Cardiac muscle cell (in vitro differentiated cells and primary cell): Measurements from ENCODE around the gene CST8. TPM values are rescaled to one million over a fixed set of nuclear protein-coding genes. Genes with fewer than 3 reads are reported as not detected.
"Not testable (repeated sequence)": the region's sequence is repeated elsewhere in the genome, so short reads cannot be mapped to it uniquely, and the experiment has no call there.

ENCODE experiments used
- DNase-seq, 2 donors: peaks; one replicate each; pipeline versions ENCODE4 v3.0.0 to v3.0.0-alpha.2; 2010 to 2017; ENCODE audit warnings: low read depth in 1 of 2, low spot score in 1 of 2
- H3K27ac ChIP-seq: fragments of 200-600 bp; sonication (generic); 2 replicates; pipeline ENCODE4 v1.5.1; 2016
- H3K27me3 ChIP-seq: fragments of 200-600 bp; sonication (generic); 2 replicates; pipeline ENCODE4 v1.6.0; 2016; ENCODE audit warnings: control low read depth
- H3K36me3 ChIP-seq: fragments of 200-600 bp; sonication (generic); 2 replicates; pipeline ENCODE4 v1.5.1; 2016; ENCODE audit warnings: control low read depth
- H3K4me1 ChIP-seq: fragments of 200-600 bp; sonication (generic); 2 replicates; pipeline ENCODE4 v1.8.1; 2017; ENCODE audit warnings: low read depth, mild to moderate bottlenecking, mixed run types
- H3K4me3 ChIP-seq: fragments of 200-600 bp; sonication (generic); 2 replicates; pipeline ENCODE4 v1.5.1; 2016; ENCODE audit warnings: mild to moderate bottlenecking
- H3K9me3 ChIP-seq: fragments of 200-600 bp; sonication (generic); 2 replicates; pipeline ENCODE4 v1.5.1; 2017; ENCODE audit warnings: low read depth, mild to moderate bottlenecking, control low read depth
- CTCF ChIP-seq: IDR thresholded peaks from 2 replicates; pipeline ENCODE4 v1.5.1; 2012; ENCODE audit warnings: low read depth, mild to moderate bottlenecking, low read length
- polyA plus RNA-seq: library from polyadenylated mRNA; unstranded; fragments of >200 nt; fragmentation: Nextera tagmentation; extraction: Ambion mirVana; gene quantifications from 2 replicates; pipeline ENCODE4 v1.2.1, GENCODE V29; 2016
- total RNA-seq: library from RNA; depleted of rRNA; stranded (reverse); fragments of >200 nt; gene quantifications from 2 replicates; pipeline ENCODE4 v1.2.3, GENCODE V29; 2016

Gene CST8
- total and polyA plus RNA-seq, 2 experiments from 2014 or later, result not detected

GRCh38 chr20:23459461-23460150 is 31.3 kb upstream of the CST8 start:
- H3K27ac ChIP-seq, result no peak overlapping the region

GRCh38 chr20:23461180-23461579 is 29.7 kb upstream of the CST8 start:
- no peak for TF ChIP-seq CTCF
- Histone ChIP-seq H3K27me3 (no peaks in the 10 kb centered on the region), H3K36me3 (no peaks in the 10 kb centered on the region), H3K4me3 (no peak overlapping the region), H3K4me1 (no peaks in the 10 kb centered on the region), H3K9me3 (no peaks in the 10 kb centered on the region), H3K27ac (no peak overlapping the region)
- no peak for DNase-seq

More at GRCh38 chr20:23459461-23460150, 31.3 kb upstream of the CST8 start:
- no peaks in the 10 kb centered on the region for H3K4me1 ChIP-seq
- H3K4me3 ChIP-seq, result no peak overlapping the region
- DNase-seq, result no peak
- H3K36me3 ChIP-seq, result no peaks in the 10 kb centered on the region
- H3K9me3 ChIP-seq, result no peaks in the 10 kb centered on the region
- TF ChIP-seq CTCF, result no peak
- H3K27me3 ChIP-seq, result no peaks in the 10 kb centered on the region

GRCh38 chr20:23466961-23467360 is 24.0 kb upstream of the CST8 start:
- not testable (repeated sequence) for H3K4me3 ChIP-seq, H3K27ac ChIP-seq, H3K27me3 ChIP-seq, H3K9me3 ChIP-seq, H3K36me3 ChIP-seq, H3K4me1 ChIP-seq, DNase-seq

- DNase-seq, H3K36me3 ChIP-seq, H3K4me3 ChIP-seq, H3K27ac ChIP-seq, H3K4me1 ChIP-seq, H3K9me3 ChIP-seq, H3K27me3 ChIP-seq: not testable (repeated sequence)
Observed at GRCh38 chr20:23472306-23472705, 18.6 kb upstream of the CST8 start.

GRCh38 chr20:23473293-23473692 is 17.6 kb upstream of the CST8 start:
- DNase-seq, H3K4me3 ChIP-seq, H3K27ac ChIP-seq, H3K9me3 ChIP-seq, H3K36me3 ChIP-seq, H3K4me1 ChIP-seq, H3K27me3 ChIP-seq: not testable (repeated sequence)

- no peak overlapping the region for H3K27ac ChIP-seq
- no peaks in the 10 kb centered on the region for H3K27me3 ChIP-seq
- TF ChIP-seq CTCF, result no peak
- H3K4me3 ChIP-seq, result no peak overlapping the region
- H3K9me3 ChIP-seq, result no peaks in the 10 kb centered on the region
- H3K36me3 ChIP-seq, result no peaks in the 10 kb centered on the region
- H3K4me1 ChIP-seq, result no peaks in the 10 kb centered on the region
- no peak for DNase-seq
Observed at GRCh38 chr20:23475395-23475794, 15.5 kb upstream of the CST8 start.

GRCh38 chr20:23476015-23476754 is 14.7 kb upstream of the CST8 start:
- H3K27ac ChIP-seq, result no peak overlapping the region
- no peaks in the 10 kb centered on the region for H3K4me1 ChIP-seq
- DNase-seq, result no peak
- no peak for TF ChIP-seq CTCF
- H3K27me3 ChIP-seq, result no peaks in the 10 kb centered on the region
- H3K9me3 ChIP-seq, result no peaks in the 10 kb centered on the region
- H3K4me3 ChIP-seq, result no peak overlapping the region
- no peaks in the 10 kb centered on the region for H3K36me3 ChIP-seq
